IPS DF 6.9 (cell line): ENCODE data around the gene PDCD7.
"Not testable (repeated sequence)": the region's sequence is repeated elsewhere in the genome, so short reads cannot be mapped to it uniquely, and the experiment has no call there.

Source experiments
- DNase-seq: peaks from one replicate; pipeline ENCODE4 v3.0.0-alpha.2; 2013; ENCODE audit warnings: low read depth, low spot score
- H3K27ac ChIP-seq: one replicate; pipeline ENCODE4 v1.5.1; 2013; ENCODE audit warnings: low read length, control low read depth
- H3K27me3 ChIP-seq: 2 replicates; pipeline ENCODE4 v1.6.1; 2013; ENCODE audit warnings: mild to moderate bottlenecking, low read length; ENCODE audit not compliant: control insufficient read depth, insufficient read depth
- H3K36me3 ChIP-seq: 2 replicates; pipeline ENCODE4 v1.6.1; 2013; ENCODE audit warnings: low read length; ENCODE audit not compliant: control insufficient read depth, insufficient read depth
- H3K4me1 ChIP-seq: 2 replicates; pipeline ENCODE4 v1.6.1; 2013; ENCODE audit warnings: low read length; ENCODE audit not compliant: control insufficient read depth, insufficient read depth
- H3K4me3 ChIP-seq: 2 replicates; pipeline ENCODE4 v1.5.1; 2013; ENCODE audit warnings: mild to moderate bottlenecking, low read length
- H3K9me3 ChIP-seq: 2 replicates; pipeline ENCODE4 v1.6.1; 2013; ENCODE audit warnings: low read length, inconsistent platforms; ENCODE audit not compliant: control insufficient read depth, insufficient read depth
- WGBS: extraction: QIAGEN DNeasy Blood & Tissue Kit; methylation state at CpG from one replicate; pipeline ENCODE4 v1.1.7; 2013; ENCODE audit warnings: mixed read lengths, missing lambda C conversion rate; ENCODE audit not compliant: insufficient read length, insufficient coverage; 5-methylcytosine and 5-hydroxymethylcytosine counted together

PDCD7 gene

GRCh38 chr15:65165875-65166274 lies 32.3 kb upstream of the PDCD7 start:
- Histone ChIP-seq H3K27me3 (no peaks in the 10 kb centered on the region), H3K36me3 (peaks cover 3% of the 10 kb centered on the region; the same call in 1 of the 2 replicates), H3K4me1 (no peaks in the 10 kb centered on the region), H3K9me3 (no peaks in the 10 kb centered on the region), H3K27ac (no peak overlapping the region), H3K4me3 (no peak overlapping the region)
- DNase-seq = no peak
- no CpG with 5 or more reads among the region's 2 CpGs for WGBS

GRCh38 chr15:65164139-65164538 lies 30.5 kb upstream of the PDCD7 start:
- H3K9me3 ChIP-seq = no peaks in the 10 kb centered on the region
- H3K36me3 ChIP-seq = peaks cover 3% of the 10 kb centered on the region; the same call in 1 of the 2 replicates

GRCh38 chr15:65163041-65163440 lies 29.4 kb upstream of the PDCD7 start:
- H3K4me3 ChIP-seq = no peak overlapping the region
- WGBS = no CpG with 5 or more reads among the region's 4 CpGs
- no peaks in the 10 kb centered on the region for H3K4me1 ChIP-seq
- no peaks in the 10 kb centered on the region for H3K9me3 ChIP-seq
- H3K27me3 ChIP-seq = no peaks in the 10 kb centered on the region
- no peak for DNase-seq
- no peak overlapping the region for H3K27ac ChIP-seq
- H3K36me3 ChIP-seq = peaks cover 3% of the 10 kb centered on the region; the same call in 1 of the 2 replicates

More at GRCh38 chr15:65164139-65164538, 30.5 kb upstream of the PDCD7 start:
- H3K27ac ChIP-seq = no peak overlapping the region
- no peak for DNase-seq
- WGBS = no CpG with 5 or more reads among the region's 1 CpG
- H3K27me3 ChIP-seq = no peaks in the 10 kb centered on the region
- no peaks in the 10 kb centered on the region for H3K4me1 ChIP-seq
- H3K4me3 ChIP-seq = no peak overlapping the region

- Histone ChIP-seq H3K36me3 (peaks cover 12% of the 10 kb centered on the region; the same call in 1 of the 2 replicates), H3K9me3 (no peaks in the 10 kb centered on the region), H3K27ac (no peak overlapping the region), H3K27me3 (no peaks in the 10 kb centered on the region), H3K4me1 (no peaks in the 10 kb centered on the region), H3K4me3 (no peak overlapping the region)
- no peak for DNase-seq
- no CpG with 5 or more reads among the region's 5 CpGs for WGBS
Observed at GRCh38 chr15:65156692-65157091, 23.1 kb upstream of the PDCD7 start.

GRCh38 chr15:65154720-65155119 lies 21.1 kb upstream of the PDCD7 start:
- H3K36me3 ChIP-seq = peaks cover 12% of the 10 kb centered on the region; the same call in 1 of the 2 replicates

GRCh38 chr15:65147902-65148301 lies 14.3 kb upstream of the PDCD7 start:
- Histone ChIP-seq H3K27ac (no peak overlapping the region), H3K4me3 (no peak overlapping the region), H3K27me3 (no peaks in the 10 kb centered on the region), H3K36me3 (no peaks in the 10 kb centered on the region), H3K4me1 (no peaks in the 10 kb centered on the region), H3K9me3 (no peaks in the 10 kb centered on the region)
- DNase-seq = no peak
- WGBS = no CpG with 5 or more reads among the region's 3 CpGs

More at GRCh38 chr15:65154720-65155119, 21.1 kb upstream of the PDCD7 start:
- Histone ChIP-seq H3K4me3 (no peak overlapping the region), H3K27ac (no peak overlapping the region), H3K9me3 (no peaks in the 10 kb centered on the region), H3K4me1 (no peaks in the 10 kb centered on the region), H3K27me3 (no peaks in the 10 kb centered on the region)
- WGBS = no CpG with 5 or more reads among the region's 6 CpGs
- DNase-seq = no peak

- Histone ChIP-seq H3K4me3 (no peak overlapping the region), H3K27ac (no peak overlapping the region), H3K9me3 (no peaks in the 10 kb centered on the region), H3K36me3 (no peaks in the 10 kb centered on the region), H3K27me3 (no peaks in the 10 kb centered on the region), H3K4me1 (no peaks in the 10 kb centered on the region)
- no peak for DNase-seq
- WGBS = no CpG with 5 or more reads among the region's 4 CpGs
Observed at GRCh38 chr15:65146438-65146837, 12.8 kb upstream of the PDCD7 start.

GRCh38 chr15:65138631-65139030 lies 5.0 kb upstream of the PDCD7 start:
- not testable (repeated sequence) for H3K36me3 ChIP-seq, H3K4me3 ChIP-seq, DNase-seq, H3K4me1 ChIP-seq, H3K27ac ChIP-seq, H3K9me3 ChIP-seq, H3K27me3 ChIP-seq
- no CpG with 5 or more reads among the region's 6 CpGs for WGBS

GRCh38 chr15:65137893-65138292 lies 4.3 kb upstream of the PDCD7 start:
- not testable (repeated sequence) for H3K27me3 ChIP-seq, DNase-seq, H3K4me1 ChIP-seq, H3K4me3 ChIP-seq, H3K9me3 ChIP-seq, H3K27ac ChIP-seq, H3K36me3 ChIP-seq
- WGBS = no CpG with 5 or more reads among the region's 4 CpGs

- not testable (repeated sequence) for H3K27ac ChIP-seq, H3K9me3 ChIP-seq, H3K27me3 ChIP-seq, H3K4me1 ChIP-seq, H3K4me3 ChIP-seq, H3K36me3 ChIP-seq, DNase-seq
- WGBS = no CpG with 5 or more reads among the region's 7 CpGs
Observed at GRCh38 chr15:65137089-65137488, 3.5 kb upstream of the PDCD7 start.

GRCh38 chr15:65134538-65134937 lies 930 bp upstream of the PDCD7 start:
- DNase-seq = no peak
- Histone ChIP-seq H3K4me1 (peaks cover 2% of the 10 kb centered on the region; the same call in 1 of the 2 replicates), H3K27ac (no peak overlapping the region), H3K4me3 (no peak overlapping the region), H3K27me3 (no peaks in the 10 kb centered on the region), H3K9me3 (no peaks in the 10 kb centered on the region; the same call in none of the 2 replicates), H3K36me3 (no peaks in the 10 kb centered on the region)
- 100% methylated on average over 1 of the region's 8 CpGs for WGBS
